Urinary bladder (tissue), 4 donors: Measurements from ENCODE around the gene ANTXRL. TPM values are rescaled to one million over a fixed set of nuclear protein-coding genes. Genes with fewer than 3 reads are reported as not detected.
A peak's percentile ranks its signal among the peaks of the same experiment; 100 is the strongest.
"Not testable (repeated sequence)": the region's sequence is repeated elsewhere in the genome, so short reads cannot be mapped to it uniquely, and the experiment has no call there.

Experiments
- DNase-seq: peaks from one replicate; pipeline ENCODE4 v3.0.0-alpha.2; 2015; ENCODE audit errors: extremely low spot score
- H3K27ac ChIP-seq: one replicate; pipeline ENCODE4 v1.5.1; 2013; ENCODE audit warnings: low read depth, mild to moderate bottlenecking, moderate library complexity
- H3K36me3 ChIP-seq: one replicate; pipeline ENCODE4 v1.6.1; 2013; ENCODE audit warnings: mild to moderate bottlenecking, moderate library complexity; ENCODE audit not compliant: insufficient read depth
- H3K4me1 ChIP-seq: one replicate; pipeline ENCODE4 v1.6.1; 2013; ENCODE audit warnings: mild to moderate bottlenecking, moderate library complexity; ENCODE audit not compliant: insufficient read depth
- H3K4me3 ChIP-seq: one replicate; pipeline ENCODE4 v1.5.1; 2013; ENCODE audit warnings: low read depth, low read length
- WGBS: extraction: QIAGEN DNeasy Blood & Tissue Kit; methylation state at CpG from one replicate; pipeline ENCODE4 v1.1.7; 2013; 5-methylcytosine and 5-hydroxymethylcytosine counted together
- polyA plus RNA-seq: library from polyadenylated mRNA; stranded (reverse); fragments of 200-250 nt; gene quantifications from one replicate; pipeline ENCODE4 v1.2.3, GENCODE V29; 2013
- total RNA-seq: library from RNA; depleted of rRNA; stranded (reverse); fragments of >200 nt; gene quantifications from one replicate; pipeline ENCODE4 v1.2.3, GENCODE V29; 2014
- donor health status: healthy with polysubstance abuse.
- donor health status: healthy.

ANTXRL gene
- total and polyA plus RNA-seq, 2 donors = 0.44 TPM; not detected in 1

DNA sequence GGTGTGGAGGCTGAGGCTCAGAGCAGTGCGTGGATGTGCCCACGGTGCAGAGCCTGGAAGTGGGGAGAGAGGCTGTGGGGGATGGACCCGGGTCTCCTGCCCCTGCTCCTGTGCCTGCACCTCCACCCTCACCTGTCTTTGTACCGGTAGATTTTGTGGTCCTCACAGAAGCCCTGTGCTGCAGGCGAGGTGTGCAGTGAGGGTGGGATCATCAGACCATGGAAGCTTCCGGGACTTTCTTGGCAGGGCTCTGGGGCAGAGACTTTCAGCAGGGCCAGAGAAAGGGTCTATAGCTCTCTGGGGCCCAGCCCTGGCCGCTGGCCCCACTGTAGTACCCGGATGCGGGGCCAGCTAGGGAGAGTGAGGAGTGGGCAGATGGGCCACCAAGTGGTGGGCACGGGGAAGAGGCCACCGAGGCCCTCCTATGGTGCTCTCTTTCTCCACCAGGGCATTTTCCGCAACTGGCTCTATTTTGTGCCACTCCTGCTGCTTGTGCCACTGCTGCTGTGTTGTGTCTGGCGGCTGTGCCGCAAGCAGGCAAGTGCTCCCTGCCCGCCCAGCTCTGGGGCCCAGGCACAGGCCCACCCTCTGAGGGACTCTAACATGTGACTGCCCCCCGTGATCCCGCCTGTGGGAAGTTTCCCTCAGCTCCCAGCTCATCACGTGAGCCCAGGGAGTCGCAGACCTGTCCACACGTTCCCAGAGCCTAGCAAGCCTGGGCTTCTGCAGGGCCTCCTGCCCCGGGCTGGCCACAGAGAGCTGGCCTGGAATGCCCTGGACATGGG is 22.1 kb downstream of the ANTXRL start:
- no peak overlapping the region for H3K27ac ChIP-seq
- 85% methylated on average over 21 of the region's 21 CpGs for WGBS
- DNase-seq = no peak

DNA sequence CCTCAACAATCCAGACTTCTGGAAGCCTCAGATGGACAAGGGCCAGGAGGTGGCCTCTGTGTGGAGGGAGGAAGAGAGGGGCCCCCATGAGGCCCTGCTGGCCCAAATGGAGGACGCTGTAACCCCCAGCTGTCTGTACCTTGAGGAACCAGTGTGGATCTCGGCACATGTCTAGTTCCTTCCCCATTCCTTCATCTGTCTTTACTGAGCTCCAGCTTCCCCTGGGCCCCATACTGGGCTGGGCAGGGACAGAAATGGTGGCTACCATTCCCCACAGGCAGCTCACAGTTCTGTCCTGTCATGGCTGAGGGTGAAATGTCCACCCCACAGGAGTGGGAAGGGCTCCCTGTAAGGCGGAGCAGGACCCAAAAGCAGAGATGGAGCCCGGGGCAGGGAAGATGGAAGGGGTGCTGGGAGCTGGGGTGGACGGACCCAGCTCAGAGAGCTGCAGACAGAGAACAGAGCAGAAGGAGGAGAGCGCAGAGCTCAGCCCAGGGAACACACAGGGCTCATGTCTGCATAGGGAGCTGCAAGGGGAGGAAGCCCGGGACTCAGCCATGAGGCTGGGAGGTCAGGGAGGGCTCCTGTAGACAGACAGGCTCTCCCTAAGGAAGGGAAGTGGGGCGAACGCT is 22.8 kb downstream of the ANTXRL start:
- no peaks in the 10 kb centered on the region for H3K4me1 ChIP-seq
- 93% methylated on average over 9 of the region's 9 CpGs for WGBS
- H3K36me3 ChIP-seq = no peaks in the 10 kb centered on the region
- no peak overlapping the region for H3K27ac ChIP-seq
- DNase-seq = no peak
- no peak overlapping the region for H3K4me3 ChIP-seq

More for the DNA sequence above, 22.1 kb downstream of the ANTXRL start:
- Histone ChIP-seq H3K4me1 (no peaks in the 10 kb centered on the region), H3K4me3 (no peak overlapping the region), H3K36me3 (no peaks in the 10 kb centered on the region)

DNA sequence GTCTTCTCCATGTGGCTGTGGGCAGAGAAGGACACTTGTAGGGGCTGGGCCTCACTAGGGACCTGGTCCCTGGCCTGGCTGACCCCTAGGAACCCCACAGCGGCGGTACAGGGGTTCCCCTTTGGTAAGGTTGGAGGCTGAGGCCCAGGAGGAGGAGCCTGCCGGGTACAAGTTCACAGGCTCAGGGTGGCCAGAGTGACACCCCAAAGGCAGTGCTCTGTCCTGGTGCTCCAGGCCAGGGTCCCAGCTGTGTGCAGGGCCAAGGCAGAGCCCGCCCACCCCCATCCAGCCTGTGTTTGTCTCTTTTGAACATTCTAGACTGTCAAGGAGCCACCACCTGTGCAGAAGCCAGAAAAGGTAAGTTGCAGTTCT is 23.3 kb downstream of the ANTXRL start:
- H3K4me1 ChIP-seq = no peaks in the 10 kb centered on the region
- no peak for DNase-seq
- WGBS = 90% methylated on average over 4 of the region's 4 CpGs
- H3K4me3 ChIP-seq = no peak overlapping the region
- H3K36me3 ChIP-seq = no peaks in the 10 kb centered on the region
- no peak overlapping the region for H3K27ac ChIP-seq

DNA sequence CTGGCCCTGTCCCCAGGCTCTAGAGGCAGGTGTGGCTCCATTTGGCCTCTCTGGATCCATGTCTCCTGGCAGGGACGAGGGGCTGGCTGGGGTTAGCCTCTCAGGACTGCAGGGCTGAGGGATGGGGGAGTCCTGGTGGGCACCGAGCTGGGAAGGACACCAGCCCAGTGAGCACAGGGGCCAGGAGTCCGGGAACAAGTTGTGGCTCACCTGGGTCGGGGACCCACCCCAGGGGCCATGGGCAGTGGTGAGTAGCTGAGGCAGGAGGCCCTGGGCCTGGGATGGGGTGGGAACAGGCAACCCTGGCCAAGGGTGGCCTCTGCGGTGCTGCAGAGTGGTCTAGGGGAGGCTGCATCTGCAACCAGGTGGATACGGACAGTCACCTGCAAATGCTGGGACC is 24.1 kb downstream of the ANTXRL start:
- Histone ChIP-seq H3K27ac (no peak overlapping the region), H3K4me1 (no peaks in the 10 kb centered on the region), H3K4me3 (no peak overlapping the region), H3K36me3 (no peaks in the 10 kb centered on the region)
- 92% methylated on average over 6 of the region's 6 CpGs for WGBS
- DNase-seq = no peak

DNA sequence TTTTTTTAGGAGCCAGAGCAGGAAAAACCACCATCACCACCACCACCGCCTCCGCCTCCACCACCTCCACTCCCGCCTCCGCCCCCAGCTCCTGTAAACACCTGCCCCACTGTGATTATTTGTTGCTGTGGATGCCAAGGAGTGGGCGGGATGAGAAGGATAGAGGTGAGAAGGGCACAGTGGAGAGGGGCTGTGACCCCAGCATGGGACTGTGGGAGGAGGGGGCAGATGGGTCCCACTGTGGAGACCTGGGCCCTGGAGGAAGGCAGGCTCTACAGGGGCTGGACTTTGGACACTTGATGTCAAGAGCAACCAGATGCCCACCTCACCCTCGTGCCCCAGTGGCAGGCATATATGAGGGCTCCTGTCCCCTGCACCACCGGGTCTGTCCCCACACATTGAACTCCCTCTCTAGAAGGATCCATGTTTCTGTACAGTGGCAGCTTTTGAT is 24.7 kb downstream of the ANTXRL start:
- no peak for DNase-seq
- Histone ChIP-seq H3K27ac (no peak overlapping the region), H3K4me3 (no peak overlapping the region), H3K4me1 (no peaks in the 10 kb centered on the region), H3K36me3 (no peaks in the 10 kb centered on the region)
- 88% methylated on average over 7 of the region's 7 CpGs for WGBS

DNA sequence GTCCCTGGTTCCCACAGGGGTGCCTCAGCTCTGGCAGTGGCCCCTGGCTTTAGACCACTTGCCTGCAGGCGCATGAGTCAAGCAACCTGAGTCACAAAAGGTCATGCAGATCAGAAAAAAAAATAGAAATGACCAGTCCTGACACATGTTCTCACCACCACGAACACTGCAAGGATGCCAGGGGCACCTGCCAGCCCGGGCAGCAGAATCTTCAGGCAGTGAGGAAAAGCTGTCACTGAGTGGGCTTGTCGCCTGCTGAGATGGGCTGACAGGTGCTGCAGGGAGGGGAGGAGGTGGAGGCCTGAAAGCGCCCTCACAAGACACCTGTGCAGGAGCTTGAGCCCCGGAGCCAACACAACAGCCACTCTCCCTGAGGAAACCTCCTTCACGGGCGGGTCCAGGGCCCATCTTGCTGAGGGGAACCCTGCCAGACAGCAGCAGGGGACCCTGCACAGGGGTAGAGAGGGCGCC is 25.2 kb downstream of the ANTXRL start:
- WGBS = 90% methylated on average over 9 of the region's 9 CpGs
- not testable (repeated sequence) for H3K27ac ChIP-seq, DNase-seq, H3K4me1 ChIP-seq, H3K4me3 ChIP-seq, H3K36me3 ChIP-seq

DNA sequence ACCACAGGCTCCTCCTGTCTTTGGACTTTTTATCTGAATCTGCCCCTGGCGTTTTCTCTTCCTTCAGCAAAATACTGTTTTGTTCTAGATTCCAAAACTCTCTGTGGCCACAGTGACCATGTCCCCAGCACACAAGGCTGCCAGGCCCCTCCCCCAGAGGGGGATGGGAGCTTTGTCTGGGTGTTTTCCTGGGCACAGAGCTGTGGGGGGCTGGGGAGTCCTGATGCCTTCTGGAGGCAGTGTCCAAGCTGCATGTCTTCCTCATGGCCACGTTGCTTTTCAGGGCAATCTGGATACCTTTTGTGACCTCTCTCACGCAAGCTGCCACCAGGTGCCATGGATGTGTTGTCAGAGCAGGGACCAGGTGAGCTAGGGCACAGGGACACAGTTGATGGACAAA is 26.2 kb downstream of the ANTXRL start:
- Histone ChIP-seq H3K27ac (no peak overlapping the region), H3K4me1 (no peaks in the 10 kb centered on the region), H3K36me3 (no peaks in the 10 kb centered on the region), H3K4me3 (no peak overlapping the region)
- 76% methylated on average over 3 of the region's 3 CpGs for whole genome bisulfite sequencing
- no peak for DNase-seq

DNA sequence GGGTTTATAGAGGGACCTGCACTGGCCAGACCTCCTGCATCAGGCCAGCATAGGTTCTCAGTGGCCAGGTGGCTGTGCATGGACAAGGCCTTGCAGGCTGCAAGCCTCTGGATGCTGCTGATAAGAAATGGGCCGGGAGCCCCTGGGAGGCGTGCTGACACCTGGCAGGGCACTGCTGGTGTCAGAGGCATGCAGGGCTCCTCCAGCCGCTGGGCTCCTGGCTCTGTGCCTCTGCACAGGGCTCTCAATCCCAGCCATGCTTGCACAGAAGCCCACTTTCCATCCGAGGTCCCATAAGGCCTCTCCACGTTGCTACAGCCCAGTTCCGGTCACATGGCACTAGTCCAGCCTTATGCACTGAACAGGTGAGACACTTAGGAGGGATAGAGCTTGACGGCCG is 27.3 kb downstream of the ANTXRL start:
- no peaks in the 10 kb centered on the region for H3K36me3 ChIP-seq
- no peak for DNase-seq
- H3K27ac ChIP-seq = no peak overlapping the region
- no peak overlapping the region for H3K4me3 ChIP-seq
- no peaks in the 10 kb centered on the region for H3K4me1 ChIP-seq
- WGBS = 82% methylated on average over 8 of the region's 8 CpGs

DNA sequence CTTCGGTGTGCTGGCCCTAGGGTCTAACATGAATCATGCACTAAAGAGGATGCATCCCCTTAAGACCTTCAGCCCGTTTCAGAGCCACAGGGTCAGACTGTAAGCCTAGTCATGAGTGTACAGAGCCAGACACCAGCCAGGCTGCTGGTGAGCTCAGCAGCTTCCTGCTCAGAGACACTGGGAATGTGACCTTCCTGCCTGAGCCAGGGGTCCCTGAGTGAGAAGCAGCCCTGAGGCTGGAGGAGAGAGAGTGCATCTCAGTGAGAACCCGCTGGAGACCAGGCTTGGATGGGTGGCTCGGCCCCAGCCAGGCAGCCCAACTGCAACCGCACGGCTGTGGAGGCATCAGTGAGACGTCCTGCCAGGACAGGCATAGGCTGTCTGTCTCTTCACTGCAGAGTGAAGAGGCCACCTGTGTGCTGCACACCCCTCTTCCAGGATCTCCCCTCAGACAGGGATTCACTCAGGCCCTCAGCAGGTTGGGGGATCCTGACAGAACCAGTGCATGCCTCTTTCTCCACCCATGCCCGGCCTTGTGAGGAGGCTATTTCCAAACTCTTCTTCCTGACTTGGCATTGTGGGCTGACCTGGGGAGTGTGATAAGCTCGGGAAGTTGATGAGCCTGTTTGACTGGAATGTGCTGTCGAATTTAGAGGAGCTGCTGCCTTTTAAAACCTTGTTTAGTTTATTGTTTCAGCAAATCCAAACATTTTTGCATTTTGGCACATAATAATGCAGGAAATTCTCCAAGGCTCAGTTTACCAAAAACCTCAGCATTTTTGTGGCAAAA is 28.5 kb downstream of the ANTXRL start:
- H3K4me1 ChIP-seq, H3K36me3 ChIP-seq, H3K27ac ChIP-seq, H3K4me3 ChIP-seq: not testable (repeated sequence)
- peak; percentile 18 for DNase-seq
- WGBS = 70% methylated on average over 10 of the region's 10 CpGs

DNA sequence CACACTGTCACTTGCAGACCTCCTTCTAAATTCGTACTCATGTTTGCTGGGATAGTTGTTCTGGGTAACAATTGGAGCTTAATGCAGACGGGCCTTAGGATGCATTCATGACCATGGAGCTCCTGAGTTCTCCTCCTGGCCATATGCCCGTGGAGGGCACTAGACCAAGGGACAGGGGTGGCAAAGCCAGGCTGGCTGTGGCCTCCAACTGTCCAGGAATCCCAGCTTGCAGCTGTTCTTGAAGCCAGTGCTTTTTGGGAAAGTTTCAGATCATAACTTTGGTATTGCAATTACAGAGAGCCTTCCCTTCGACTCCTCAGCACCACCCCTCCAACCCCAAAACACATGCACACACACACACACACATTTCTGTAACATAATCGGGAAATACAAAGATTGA is 30.6 kb downstream of the ANTXRL start:
- WGBS = 81% methylated on average over 5 of the region's 5 CpGs

DNA sequence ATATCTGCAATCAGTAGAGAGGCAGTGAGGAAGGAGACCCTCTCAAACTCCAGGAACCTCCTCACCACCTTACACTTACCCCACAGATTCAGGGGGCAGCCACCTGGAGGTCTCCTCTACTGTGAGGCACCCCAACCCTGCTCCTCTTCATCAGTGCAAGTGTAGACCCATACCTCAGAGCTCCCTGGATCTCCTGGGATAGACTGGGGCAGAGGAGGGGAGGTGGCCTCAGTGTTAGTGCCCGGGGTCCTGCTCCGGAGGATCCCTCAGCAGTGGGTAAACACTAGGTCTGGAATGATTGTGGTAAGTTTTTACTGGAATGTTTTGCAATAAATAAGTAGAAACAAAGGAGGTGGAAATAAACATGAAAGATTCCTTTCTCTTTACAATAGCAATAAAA is 31.1 kb downstream of the ANTXRL start:
- WGBS = 96% methylated on average over 2 of the region's 2 CpGs
- H3K4me3 ChIP-seq = no peak overlapping the region
- H3K4me1 ChIP-seq = no peaks in the 10 kb centered on the region
- H3K36me3 ChIP-seq = no peaks in the 10 kb centered on the region
- DNase-seq = no peak
- H3K27ac ChIP-seq = no peak overlapping the region

More for the DNA sequence above, 30.6 kb downstream of the ANTXRL start:
- Histone ChIP-seq H3K36me3 (no peaks in the 10 kb centered on the region), H3K4me3 (no peak overlapping the region), H3K27ac (no peak overlapping the region), H3K4me1 (no peaks in the 10 kb centered on the region)
- DNase-seq = no peak

DNA sequence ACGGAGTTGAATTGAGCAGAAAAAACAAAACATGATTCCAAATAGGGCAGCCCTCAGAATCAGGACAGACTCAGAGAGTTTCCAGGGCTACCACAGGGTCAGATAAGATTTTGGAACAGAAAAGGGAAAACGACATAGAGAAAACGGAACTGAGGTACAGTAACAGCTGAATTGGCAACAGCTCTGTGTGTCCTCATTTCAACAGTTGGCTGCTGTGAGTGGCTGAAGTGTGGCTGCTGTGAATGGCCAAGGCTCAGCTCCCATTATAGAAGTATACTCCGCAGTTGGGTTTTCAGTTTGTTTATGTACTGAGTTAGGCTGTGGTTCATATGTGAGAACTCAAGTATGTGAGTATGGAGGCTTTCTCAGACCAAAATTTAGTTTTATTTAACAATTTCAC is 32.0 kb downstream of the ANTXRL start:
- Histone ChIP-seq H3K4me1 (no peaks in the 10 kb centered on the region), H3K4me3 (no peak overlapping the region), H3K36me3 (no peaks in the 10 kb centered on the region), H3K27ac (no peak overlapping the region)
- 30% methylated on average over 4 of the region's 4 CpGs for WGBS
- DNase-seq = no peak

DNA sequence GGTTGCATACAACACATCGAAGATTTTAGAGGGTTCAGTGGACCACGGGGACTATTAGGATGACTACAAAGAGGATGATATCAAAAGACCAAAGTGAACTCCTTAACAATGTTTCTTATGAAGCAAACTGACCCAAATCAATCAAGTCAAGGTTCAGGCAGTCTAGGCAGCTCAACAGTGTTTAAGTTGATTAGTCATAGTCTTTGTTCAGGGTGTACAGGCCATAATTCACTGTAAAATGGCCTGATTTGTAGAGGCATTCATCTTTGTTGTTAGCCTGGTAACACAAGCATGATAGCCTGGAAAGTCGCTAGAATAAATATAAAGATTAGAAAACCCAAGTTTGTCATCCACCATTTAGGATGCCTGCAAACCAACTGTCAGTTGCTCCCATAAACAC is 32.6 kb downstream of the ANTXRL start:
- no peak overlapping the region for H3K27ac ChIP-seq
- DNase-seq = no peak
- H3K4me1 ChIP-seq = no peaks in the 10 kb centered on the region
- H3K36me3 ChIP-seq = no peaks in the 10 kb centered on the region
- H3K4me3 ChIP-seq = no peak overlapping the region
- WGBS = 92% methylated on average over 3 of the region's 3 CpGs

DNA sequence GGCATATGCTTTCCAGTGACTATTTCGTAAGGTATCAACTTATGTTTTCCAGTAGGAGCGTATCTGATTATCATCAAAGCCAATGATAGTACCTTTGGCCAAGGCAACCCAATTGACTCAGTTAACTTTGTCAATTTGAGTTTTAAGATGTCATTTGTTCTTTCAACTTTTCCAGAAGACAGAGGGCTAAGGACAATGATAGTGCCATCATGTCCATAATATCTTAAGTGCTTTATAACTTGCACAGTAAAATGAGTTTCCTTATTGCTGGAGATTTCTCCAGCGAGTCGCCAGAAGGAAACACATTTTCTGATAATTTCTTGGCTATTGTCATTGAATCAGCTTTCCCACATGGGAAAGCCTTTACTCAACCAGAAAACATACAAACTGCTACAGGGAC is 35.0 kb downstream of the ANTXRL start:
- WGBS = 93% methylated on average over 4 of the region's 4 CpGs
- DNase-seq = no peak
- H3K4me1 ChIP-seq = no peaks in the 10 kb centered on the region

More for the DNA sequence above, 35.0 kb downstream of the ANTXRL start:
- H3K36me3 ChIP-seq = no peaks in the 10 kb centered on the region
- H3K27ac ChIP-seq = no peak overlapping the region
- H3K4me3 ChIP-seq = no peak overlapping the region
